HTERT RPE-1 (cell line): ENCODE results near the gene SUSD2.
"Not testable (repeated sequence)": the region's sequence is repeated elsewhere in the genome, so short reads cannot be mapped to it uniquely, and the experiment has no call there.

Source experiments
- in situ Hi-C: fragments of 300-500 bp; cut with MboI; formaldehyde crosslinking; loops from 4 replicates; pipeline ENCODE4 v1.14.3; 2020; ENCODE audit warnings: low sequenced_read_pairs

SUSD2 gene

GRCh38 chr22:24187731-24188644 lies 6.7 kb downstream of the SUSD2 start:
- in situ Hi-C loops: no loop called here

- in situ Hi-C loops: no loop called here
Measured at GRCh38 chr22:24188705-24189248, 7.5 kb downstream of the SUSD2 start.

GRCh38 chr22:24189249-24190158 lies 8.2 kb downstream of the SUSD2 start:
- in situ Hi-C loops: no loop called here

- in situ Hi-C loops: no loop called here
Measured at GRCh38 chr22:24190159-24190540, 8.9 kb downstream of the SUSD2 start.

- in situ Hi-C loops: no loop called here
Measured at GRCh38 chr22:24190596-24191208, 9.4 kb downstream of the SUSD2 start.

- in situ Hi-C loops: no loop called here
Measured at GRCh38 chr22:24191381-24191841, 10.1 kb downstream of the SUSD2 start.

GRCh38 chr22:24191893-24192292 lies 10.6 kb downstream of the SUSD2 start:
- in situ Hi-C loops: no loop called here

GRCh38 chr22:24198682-24199052 lies 17.4 kb downstream of the SUSD2 start:
- in situ Hi-C loops: no loop called here

- in situ Hi-C loops: no loop called here
Measured at GRCh38 chr22:24200619-24201212, 19.4 kb downstream of the SUSD2 start.

- in situ Hi-C loops: no loop called here
Measured at GRCh38 chr22:24201681-24202614, 20.7 kb downstream of the SUSD2 start.

GRCh38 chr22:24203856-24204255 lies 22.6 kb downstream of the SUSD2 start:
- in situ Hi-C loops: not testable (repeated sequence)

GRCh38 chr22:24205438-24206195 lies 24.3 kb downstream of the SUSD2 start:
- in situ Hi-C loops: no loop called here

- in situ Hi-C loops: not testable (repeated sequence)
Measured at GRCh38 chr22:24206460-24207263, 25.4 kb downstream of the SUSD2 start.

- in situ Hi-C loops: no loop called here
Measured at GRCh38 chr22:24207264-24208011, 26.2 kb downstream of the SUSD2 start.

GRCh38 chr22:24208012-24208749 lies 26.9 kb downstream of the SUSD2 start:
- in situ Hi-C loops: no loop called here

- in situ Hi-C loops: no loop called here
Measured at GRCh38 chr22:24209016-24209415, 27.7 kb downstream of the SUSD2 start.
